ENCODE measurements around the gene STS.
A peak's percentile ranks its signal among the peaks of the same experiment; 100 is the strongest.

STS gene

GRCh38 chrX:7149411-7149810 is 1.9 kb downstream of the STS start:
- TF ChIP-seq EZH2phosphoT487 (IDR thresholded peaks at IDR 0.05; ENCODE audit: low read depth) = no peak
- TF ChIP-seq, protein P1, sequence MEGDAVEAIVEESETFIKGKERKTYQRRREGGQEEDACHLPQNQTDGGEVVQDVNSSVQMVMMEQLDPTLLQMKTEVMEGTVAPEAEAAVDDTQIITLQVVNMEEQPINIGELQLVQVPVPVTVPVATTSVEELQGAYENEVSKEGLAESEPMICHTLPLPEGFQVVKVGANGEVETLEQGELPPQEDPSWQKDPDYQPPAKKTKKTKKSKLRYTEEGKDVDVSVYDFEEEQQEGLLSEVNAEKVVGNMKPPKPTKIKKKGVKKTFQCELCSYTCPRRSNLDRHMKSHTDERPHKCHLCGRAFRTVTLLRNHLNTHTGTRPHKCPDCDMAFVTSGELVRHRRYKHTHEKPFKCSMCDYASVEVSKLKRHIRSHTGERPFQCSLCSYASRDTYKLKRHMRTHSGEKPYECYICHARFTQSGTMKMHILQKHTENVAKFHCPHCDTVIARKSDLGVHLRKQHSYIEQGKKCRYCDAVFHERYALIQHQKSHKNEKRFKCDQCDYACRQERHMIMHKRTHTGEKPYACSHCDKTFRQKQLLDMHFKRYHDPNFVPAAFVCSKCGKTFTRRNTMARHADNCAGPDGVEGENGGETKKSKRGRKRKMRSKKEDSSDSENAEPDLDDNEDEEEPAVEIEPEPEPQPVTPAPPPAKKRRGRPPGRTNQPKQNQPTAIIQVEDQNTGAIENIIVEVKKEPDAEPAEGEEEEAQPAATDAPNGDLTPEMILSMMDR (IDR thresholded peaks at IDR 0.05; ENCODE audit: low read depth, low read length) = no peak
- Histone ChIP-seq H3K79me2 (ENCODE audit: low read length) (peaks cover 32% of the 10 kb centered on the region), H3K4me3 (ENCODE audit: low read length) (no peak overlapping the region), H2AFZ (ENCODE audit: low read depth, low read length) (no peak overlapping the region), H4K20me1 (ENCODE audit: insufficient read depth, low read length) (no peaks in the 10 kb centered on the region), H3K27me3 (ENCODE audit: low read depth, low read length) (no peaks in the 10 kb centered on the region), H3K4me2 (ENCODE audit: low read length) (peak overlapping the region; percentile 68; the same call in 1 of the 2 replicates), H3K4me1 (ENCODE audit: low read length) (peaks cover 20% of the 10 kb centered on the region), H3K36me3 (replicated peaks; ENCODE audit: low read depth, low read length) (no peaks in the 10 kb centered on the region), H3K9me3 (ENCODE audit: insufficient read depth, low read length) (no peaks in the 10 kb centered on the region), H3K9ac (ENCODE audit: low read length) (no peak overlapping the region), H3K27ac (ENCODE audit: low read length) (no peak overlapping the region)

DNA sequence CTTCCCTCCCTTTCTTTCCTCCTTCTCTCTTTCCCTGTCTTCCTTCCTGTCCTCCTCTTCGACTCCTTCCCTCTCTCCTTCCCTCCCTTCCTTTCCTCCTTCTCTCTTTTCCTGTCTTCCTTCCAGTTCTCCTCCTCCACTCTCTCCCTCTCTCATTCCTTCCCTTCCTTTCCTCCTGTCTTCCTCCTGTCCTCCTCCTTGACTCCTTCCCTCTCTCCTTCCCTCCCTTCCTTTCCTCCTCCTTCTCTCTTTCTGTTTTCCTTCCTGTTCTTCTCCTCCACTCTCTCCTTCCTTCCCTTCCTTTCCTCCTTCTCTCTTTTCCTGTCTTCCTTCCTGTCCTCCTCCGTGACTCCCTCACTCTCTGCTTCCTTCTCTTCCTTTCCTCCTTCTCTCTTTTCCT is 5.7 kb downstream of the STS start:
- Histone ChIP-seq H2AFZ (ENCODE audit: low read depth, low read length) (no peak overlapping the region), H3K4me3 (ENCODE audit: low read length) (no peak overlapping the region), H3K27ac (ENCODE audit: low read length) (no peak overlapping the region), H3K9me3 (ENCODE audit: insufficient read depth, low read length) (no peaks in the 10 kb centered on the region), H3K79me2 (ENCODE audit: low read length) (no peaks in the 10 kb centered on the region), H3K9ac (ENCODE audit: low read length) (no peak overlapping the region), H3K4me2 (ENCODE audit: low read length) (no peak overlapping the region), H3K4me1 (ENCODE audit: low read length) (peaks cover 17% of the 10 kb centered on the region), H3K36me3 (replicated peaks; ENCODE audit: low read depth, low read length) (no peaks in the 10 kb centered on the region), H3K27me3 (ENCODE audit: low read depth, low read length) (no peaks in the 10 kb centered on the region), H4K20me1 (ENCODE audit: insufficient read depth, low read length) (no peaks in the 10 kb centered on the region)
- no peak for TF ChIP-seq EZH2phosphoT487 (IDR thresholded peaks at IDR 0.05; ENCODE audit: low read depth)
- TF ChIP-seq, protein P1 (IDR thresholded peaks at IDR 0.05; ENCODE audit: low read depth, low read length) = no peak

GRCh38 chrX:7154041-7154597 is 6.6 kb downstream of the STS start:
- Histone ChIP-seq H2AFZ (ENCODE audit: low read depth, low read length) (no peak overlapping the region), H3K4me1 (ENCODE audit: low read length) (peaks cover 12% of the 10 kb centered on the region), H3K9me3 (ENCODE audit: insufficient read depth, low read length) (no peaks in the 10 kb centered on the region), H3K79me2 (ENCODE audit: low read length) (no peaks in the 10 kb centered on the region), H3K9ac (ENCODE audit: low read length) (no peak overlapping the region), H3K27me3 (ENCODE audit: low read depth, low read length) (no peaks in the 10 kb centered on the region), H3K27ac (ENCODE audit: low read length) (no peak overlapping the region), H3K4me3 (ENCODE audit: low read length) (no peak overlapping the region), H4K20me1 (ENCODE audit: insufficient read depth, low read length) (no peaks in the 10 kb centered on the region), H3K4me2 (ENCODE audit: low read length) (no peak overlapping the region), H3K36me3 (replicated peaks; ENCODE audit: low read depth, low read length) (no peaks in the 10 kb centered on the region)
- TF ChIP-seq, protein P1 (IDR thresholded peaks at IDR 0.05; ENCODE audit: low read depth, low read length) = no peak
- no peak for TF ChIP-seq EZH2phosphoT487 (IDR thresholded peaks at IDR 0.05; ENCODE audit: low read depth)

DNA sequence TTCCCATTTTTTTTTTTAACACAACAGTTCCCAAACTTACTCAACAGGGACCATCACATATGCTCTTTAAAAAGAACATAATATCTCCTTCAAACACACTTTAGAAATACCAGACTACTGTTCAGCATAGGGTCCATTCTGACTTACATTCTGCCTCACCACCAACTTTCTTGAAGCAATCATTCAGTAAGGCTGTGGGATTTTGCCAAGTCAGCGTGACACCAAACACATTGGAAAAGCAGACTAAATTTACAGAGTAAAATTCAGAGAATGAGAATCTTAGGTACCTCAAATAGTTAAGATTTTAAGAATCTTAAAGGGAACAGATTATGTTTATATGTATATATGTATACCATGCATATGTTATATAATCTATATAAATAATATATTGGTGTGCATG is 7.7 kb downstream of the STS start:
- Histone ChIP-seq H3K9me3 (ENCODE audit: insufficient read depth, low read length) (no peaks in the 10 kb centered on the region), H3K79me2 (ENCODE audit: low read length) (no peaks in the 10 kb centered on the region), H3K9ac (ENCODE audit: low read length) (no peak overlapping the region), H3K27me3 (ENCODE audit: low read depth, low read length) (no peaks in the 10 kb centered on the region), H3K36me3 (replicated peaks; ENCODE audit: low read depth, low read length) (no peaks in the 10 kb centered on the region), H3K4me2 (ENCODE audit: low read length) (no peak overlapping the region), H3K4me1 (ENCODE audit: low read length) (peaks cover 6% of the 10 kb centered on the region), H2AFZ (ENCODE audit: low read depth, low read length) (no peak overlapping the region), H3K27ac (ENCODE audit: low read length) (no peak overlapping the region), H4K20me1 (ENCODE audit: insufficient read depth, low read length) (no peaks in the 10 kb centered on the region), H3K4me3 (ENCODE audit: low read length) (no peak overlapping the region)
- TF ChIP-seq EZH2phosphoT487 (IDR thresholded peaks at IDR 0.05; ENCODE audit: low read depth) = no peak
- TF ChIP-seq, protein P1 (IDR thresholded peaks at IDR 0.05; ENCODE audit: low read depth, low read length) = no peak
